GM19025 (cell line): ENCODE measurements around the gene TLCD3B.

ENCODE experiments used
- ATAC-seq: cut with Tn5 transposase; IDR thresholded peaks from one replicate; pipeline ENCODE4 v1.9.1; 2021; ENCODE audit warnings: mild to moderate bottlenecking, low read depth, moderate library complexity; ENCODE audit not compliant: unreplicated experiment

TLCD3B gene

DNA sequence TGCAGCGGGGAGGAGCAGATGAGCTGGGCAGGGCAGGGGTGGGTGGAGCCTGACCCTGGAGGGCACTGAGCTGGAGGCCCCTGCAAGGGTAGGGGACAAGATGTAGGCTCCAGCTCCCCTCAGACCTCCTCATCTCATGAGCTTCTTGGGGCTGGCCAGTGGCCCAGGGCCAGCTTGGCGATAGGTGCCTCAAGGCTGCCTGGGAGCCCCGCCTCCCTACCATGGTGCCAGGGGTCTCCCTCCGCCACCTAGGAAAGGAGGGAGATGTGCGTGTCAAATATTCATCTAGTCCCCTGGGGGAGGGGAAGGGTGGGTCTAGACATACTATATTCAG lies 39.5 kb downstream of the TLCD3B start:
- ATAC-seq: no peak

DNA sequence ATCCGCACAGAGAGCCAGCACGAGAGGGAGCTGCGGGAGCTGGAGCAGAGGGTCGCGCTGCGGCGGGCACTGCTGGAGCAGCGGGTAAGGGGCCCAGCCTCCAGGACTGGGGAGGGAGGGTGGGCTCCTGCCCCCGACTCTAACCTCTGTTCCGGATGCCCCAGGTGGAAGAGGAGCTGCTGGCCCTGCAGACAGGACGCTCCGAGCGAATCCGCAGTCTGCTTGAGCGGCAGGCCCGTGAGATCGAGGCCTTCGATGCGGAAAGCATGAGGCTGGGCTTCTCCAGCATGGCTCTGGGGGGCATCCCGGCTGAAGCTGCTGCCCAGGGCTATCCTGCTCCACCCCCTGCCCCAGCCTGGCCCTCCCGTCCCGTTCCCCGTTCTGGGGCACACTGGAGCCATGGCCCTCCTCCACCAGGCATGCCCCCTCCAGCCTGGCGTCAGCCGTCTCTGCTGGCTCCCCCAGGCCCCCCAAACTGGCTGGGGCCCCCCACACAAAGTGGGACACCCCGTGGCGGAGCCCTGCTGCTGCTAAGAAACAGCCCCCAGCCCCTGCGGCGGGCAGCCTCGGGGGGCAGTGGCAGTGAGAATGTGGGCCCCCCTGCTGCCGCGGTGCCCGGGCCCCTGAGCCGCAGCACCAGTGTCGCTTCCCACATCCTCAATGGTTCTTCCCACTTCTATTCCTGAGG lies 40.0 kb downstream of the TLCD3B start:
- ATAC-seq: no peak

DNA sequence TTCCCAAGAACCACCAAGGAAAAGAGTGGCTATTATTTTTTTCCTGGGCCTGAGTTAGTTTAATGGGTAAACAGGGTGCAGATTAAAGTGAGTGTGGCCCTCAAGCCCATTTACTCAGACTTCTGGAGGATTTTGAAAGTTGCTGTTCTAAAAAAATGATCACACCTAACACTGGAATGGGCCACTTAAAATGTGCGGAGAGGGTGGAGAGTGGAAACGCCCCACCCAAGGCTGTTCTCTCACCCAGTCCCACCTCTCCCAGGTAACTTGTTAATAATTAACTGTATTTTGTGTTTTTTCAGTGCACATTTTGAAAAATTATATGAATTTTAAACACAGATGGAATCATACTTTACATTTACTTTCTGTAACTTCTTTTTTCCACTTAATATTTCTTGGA lies 41.0 kb downstream of the TLCD3B start:
- ATAC-seq: no peak

DNA sequence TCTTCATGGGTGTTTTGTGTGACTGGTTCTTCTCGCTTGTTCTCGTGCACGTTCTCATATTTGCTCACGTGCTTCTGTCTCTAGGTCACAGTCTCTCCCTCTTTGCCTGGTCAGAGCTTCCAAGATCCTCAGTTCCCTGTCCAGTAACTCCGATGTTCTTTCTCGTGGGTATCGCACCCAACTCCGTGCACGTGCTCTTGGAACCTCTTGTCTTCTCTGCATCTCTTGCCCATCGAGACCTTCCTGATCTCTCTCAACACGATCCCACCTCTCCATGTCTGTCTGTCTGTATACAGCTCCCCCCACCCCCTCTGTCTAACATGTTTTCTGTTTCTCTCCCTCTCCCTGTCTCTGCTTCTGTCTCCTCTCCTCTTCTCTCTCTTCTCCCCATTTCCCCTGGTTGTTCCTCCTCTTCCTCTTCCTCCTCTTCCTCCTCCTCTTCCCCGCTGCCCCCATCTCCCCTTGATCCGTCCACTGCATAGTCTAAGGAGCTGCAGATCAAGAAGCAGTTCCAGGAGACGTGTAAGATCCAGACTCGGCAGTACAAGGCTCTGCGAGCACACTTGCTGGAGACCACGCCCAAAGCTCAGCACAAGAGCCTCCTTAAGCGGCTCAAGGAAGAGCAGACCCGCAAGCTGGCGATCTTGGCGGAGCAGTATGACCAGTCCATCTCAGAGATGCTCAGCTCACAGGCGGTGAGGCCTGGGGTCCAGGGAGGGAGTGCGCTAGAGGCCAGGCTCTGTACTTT lies 41.8 kb downstream of the TLCD3B start:
- ATAC-seq: no peak

DNA sequence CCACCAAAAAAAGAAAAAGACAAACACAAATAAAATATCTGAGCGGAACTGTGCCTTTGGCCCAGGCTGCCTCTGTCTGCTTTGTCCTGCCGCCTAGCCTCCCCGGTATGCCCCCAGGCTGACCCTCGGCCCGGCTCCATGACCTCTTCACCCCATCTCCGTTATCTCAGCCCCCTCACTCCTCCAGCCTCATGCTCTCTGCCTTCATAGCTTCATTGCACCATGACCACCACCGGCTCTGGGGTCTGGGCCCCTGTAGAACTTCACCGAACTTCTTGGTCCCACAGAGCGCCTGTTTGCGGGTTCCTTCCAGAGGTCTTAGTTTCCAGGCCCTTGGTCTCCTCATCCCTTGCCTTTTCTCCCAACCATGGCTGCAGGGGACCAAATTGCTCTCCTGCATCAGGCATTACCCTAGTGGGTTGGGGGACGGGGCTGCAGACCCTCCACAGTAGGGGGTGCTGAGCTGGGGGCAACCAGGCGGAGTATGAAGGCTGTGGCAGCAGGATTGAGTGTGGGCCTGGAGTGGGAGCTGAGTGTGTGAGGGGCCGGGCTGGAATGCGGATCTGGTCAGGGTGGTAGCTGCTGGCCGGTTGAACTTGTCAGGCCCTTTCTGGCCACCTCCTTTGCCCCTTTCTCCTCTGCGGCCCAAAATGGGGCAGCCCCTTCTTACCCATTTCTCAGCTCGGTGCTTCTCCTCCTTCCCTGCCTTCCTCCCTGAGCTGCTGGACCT lies 42.6 kb downstream of the TLCD3B start:
- ATAC-seq: no peak

DNA sequence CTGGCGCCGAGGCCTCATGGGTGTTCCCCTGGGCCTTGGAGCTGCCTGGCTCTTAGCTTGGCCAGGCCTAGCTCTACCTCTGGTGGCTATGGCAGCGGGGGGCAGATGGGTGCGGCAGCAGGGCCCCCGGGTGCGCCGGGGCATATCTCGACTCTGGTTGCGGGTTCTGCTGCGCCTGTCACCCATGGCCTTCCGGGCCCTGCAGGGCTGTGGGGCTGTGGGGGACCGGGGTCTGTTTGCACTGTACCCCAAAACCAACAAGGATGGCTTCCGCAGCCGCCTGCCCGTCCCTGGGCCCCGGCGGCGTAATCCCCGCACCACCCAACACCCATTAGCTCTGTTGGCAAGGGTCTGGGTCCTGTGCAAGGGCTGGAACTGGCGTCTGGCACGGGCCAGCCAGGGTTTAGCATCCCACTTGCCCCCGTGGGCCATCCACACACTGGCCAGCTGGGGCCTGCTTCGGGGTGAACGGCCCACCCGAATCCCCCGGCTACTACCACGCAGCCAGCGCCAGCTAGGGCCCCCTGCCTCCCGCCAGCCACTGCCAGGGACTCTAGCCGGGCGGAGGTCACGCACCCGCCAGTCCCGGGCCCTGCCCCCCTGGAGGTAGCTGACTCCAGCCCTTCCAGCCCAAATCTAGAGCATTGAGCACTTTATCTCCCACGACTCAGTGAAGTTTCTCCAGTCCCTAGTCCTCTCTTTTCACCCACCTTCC lies 43.5 kb downstream of the TLCD3B start:
- ATAC-seq: no peak

DNA sequence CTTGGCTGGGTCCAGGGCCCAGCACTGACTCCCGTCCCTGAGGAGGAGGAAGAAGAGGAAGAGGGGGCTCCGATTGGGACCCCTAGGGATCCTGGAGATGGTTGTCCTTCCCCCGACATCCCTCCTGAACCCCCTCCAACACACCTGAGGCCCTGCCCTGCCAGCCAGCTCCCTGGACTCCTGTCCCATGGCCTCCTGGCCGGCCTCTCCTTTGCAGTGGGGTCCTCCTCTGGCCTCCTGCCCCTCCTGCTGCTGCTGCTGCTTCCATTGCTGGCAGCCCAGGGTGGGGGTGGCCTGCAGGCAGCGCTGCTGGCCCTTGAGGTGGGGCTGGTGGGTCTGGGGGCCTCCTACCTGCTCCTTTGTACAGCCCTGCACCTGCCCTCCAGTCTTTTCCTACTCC lies 44.1 kb downstream of the TLCD3B start:
- ATAC-seq: no peak

DNA sequence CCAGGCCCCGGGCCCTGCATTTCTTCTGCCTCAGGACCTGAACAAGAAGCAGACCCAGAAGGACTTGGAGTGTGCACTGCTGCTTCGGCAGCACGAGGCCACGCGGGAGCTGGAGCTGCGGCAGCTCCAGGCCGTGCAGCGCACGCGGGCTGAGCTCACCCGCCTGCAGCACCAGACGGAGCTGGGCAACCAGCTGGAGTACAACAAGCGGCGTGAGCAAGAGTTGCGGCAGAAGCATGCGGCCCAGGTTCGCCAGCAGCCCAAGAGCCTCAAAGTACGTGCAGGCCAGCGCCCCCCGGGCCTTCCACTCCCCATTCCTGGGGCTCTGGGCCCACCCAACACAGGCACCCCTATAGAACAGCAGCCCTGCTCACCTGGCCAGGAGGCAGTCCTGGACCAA lies 44.8 kb downstream of the TLCD3B start:
- ATAC-seq: no peak

DNA sequence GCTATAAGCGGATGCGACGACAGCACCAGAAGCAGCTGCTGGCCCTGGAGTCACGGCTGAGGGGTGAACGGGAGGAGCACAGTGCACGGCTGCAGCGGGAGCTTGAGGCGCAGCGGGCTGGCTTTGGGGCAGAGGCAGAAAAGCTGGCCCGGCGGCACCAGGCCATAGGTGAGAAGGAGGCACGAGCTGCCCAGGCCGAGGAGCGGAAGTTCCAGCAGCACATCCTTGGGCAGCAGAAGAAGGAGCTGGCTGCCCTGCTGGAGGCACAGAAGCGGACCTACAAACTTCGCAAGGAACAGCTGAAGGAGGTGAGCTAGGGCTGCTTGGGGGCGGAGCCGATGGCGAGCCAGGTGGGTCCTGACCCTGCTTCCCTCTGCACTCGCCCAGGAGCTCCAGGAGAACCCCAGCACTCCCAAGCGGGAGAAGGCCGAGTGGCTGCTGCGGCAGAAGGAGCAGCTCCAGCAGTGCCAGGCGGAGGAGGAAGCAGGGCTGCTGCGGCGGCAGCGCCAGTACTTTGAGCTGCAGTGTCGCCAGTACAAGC lies 45.7 kb downstream of the TLCD3B start:
- no peak for ATAC-seq

DNA sequence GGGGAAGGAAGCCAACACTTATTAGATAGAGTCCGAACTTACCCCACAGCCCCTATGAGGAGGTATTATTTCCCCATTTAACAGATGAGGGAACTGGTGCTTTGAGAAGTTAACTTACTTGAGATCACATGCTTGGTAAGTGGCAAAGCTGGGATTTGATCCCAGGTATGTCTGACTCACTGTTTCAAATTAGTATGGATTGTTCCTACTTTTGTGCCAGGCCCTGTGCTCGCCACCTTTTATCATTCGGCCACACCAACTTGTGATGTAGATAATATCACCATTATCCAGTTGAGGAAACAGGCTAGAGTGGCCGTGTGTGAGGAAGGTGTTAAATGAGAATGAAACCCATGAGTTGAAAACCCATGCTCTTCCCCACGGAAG lies 46.3 kb downstream of the TLCD3B start:
- ATAC-seq: no peak

DNA sequence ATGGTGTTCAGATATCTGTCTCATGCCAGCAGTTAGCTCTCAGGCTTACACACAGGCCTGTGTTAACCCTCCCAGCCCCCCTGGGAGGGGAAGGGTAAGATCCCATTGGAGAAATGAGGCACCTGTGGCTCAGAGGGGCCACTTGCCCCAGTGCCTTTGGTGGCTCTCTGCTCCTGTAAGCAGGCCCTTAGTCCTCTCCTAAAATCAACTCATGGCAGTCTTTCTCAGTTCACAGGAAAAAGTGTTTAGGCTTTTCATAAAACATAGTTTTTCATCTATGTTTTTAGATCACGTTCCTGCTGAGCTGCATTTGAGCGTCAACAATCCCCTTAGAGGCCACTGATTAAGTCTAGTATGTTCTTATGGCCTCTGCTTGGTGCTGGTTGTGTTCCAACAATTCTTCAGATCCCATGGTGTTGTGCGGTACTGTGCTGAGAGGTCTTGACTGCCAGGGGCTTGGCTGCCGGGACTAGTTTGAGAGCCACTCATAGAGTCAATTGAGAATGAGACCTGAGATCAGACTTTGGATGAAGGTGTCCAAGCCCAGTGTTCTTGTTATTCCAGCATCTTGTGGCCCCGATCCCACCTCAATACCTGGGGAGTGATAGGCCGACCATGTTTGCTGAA lies 46.8 kb downstream of the TLCD3B start:
- ATAC-seq: no peak

DNA sequence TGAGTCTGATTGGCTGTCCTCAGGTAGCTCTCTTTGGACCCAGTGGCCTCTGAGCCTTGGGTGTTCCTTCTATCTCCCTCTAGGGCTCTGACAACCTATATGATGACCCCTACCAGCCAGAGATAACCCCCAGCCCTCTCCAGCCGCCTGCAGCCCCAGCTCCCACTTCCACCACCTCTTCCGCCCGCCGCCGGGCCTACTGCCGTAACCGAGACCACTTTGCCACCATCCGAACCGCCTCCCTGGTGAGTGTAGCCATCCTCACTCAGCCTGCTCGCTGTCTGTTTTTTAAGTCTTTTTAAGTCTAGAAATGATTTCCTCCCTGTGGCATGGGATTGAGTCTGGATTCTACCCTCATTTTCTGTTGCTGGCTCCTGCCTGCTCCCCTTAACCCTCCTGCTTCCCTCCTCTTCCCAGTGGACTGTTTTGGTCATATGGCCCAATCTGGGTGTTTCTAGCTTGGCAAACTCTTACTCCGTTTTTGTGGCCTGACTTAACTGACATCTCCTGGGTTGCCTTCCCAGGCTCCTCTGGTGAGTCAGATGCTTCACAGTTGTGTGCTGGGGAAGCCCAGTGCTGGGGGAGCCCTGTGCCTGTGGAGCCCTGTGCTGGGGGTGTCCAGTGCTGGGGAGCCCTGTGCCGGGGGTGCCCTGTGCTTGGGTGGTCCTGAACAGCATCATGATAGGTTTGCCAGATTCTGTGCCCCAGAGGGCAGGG lies 47.5 kb downstream of the TLCD3B start:
- ATAC-seq: no peak

DNA sequence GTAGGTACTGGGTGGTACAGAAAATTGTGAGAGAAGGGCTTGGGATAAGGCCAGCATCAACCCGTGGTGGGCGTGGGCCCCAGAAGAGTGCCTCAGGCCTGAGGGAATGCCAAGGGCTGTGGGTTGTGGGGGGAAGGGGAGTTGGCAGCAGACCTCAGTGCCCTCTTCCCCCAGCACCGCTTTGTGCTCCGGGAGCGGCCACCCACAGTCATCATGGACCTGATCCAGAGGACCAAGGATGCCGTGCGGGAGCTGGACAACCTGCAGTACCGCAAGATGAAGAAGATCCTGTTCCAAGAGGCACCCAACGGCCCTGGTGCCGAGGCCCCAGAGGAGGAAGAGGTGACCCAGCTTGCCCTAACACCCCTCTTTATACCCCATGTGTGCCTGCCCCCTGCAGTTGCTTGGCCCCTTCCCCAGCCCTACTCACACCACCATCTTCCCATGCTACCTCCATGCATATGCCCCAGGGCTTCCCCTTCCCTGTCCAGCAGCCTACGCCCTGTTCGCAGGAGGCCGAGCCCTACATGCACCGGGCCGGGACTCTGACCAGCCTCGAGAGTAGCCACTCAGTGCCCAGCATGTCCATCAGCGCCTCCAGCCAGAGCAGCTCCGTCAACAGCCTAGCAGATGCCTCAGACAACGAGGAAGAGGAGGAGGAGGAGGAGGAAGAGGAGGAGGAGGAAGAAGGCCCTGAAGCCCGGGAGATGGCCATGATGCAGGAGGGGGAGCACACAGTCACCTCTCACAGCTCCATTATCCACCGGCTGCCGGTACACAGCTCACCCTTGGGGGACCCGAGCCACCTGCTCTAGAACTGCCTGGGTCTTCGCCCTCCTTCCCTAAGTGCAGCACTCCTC lies 48.3 kb downstream of the TLCD3B start:
- ATAC-seq: no peak

DNA sequence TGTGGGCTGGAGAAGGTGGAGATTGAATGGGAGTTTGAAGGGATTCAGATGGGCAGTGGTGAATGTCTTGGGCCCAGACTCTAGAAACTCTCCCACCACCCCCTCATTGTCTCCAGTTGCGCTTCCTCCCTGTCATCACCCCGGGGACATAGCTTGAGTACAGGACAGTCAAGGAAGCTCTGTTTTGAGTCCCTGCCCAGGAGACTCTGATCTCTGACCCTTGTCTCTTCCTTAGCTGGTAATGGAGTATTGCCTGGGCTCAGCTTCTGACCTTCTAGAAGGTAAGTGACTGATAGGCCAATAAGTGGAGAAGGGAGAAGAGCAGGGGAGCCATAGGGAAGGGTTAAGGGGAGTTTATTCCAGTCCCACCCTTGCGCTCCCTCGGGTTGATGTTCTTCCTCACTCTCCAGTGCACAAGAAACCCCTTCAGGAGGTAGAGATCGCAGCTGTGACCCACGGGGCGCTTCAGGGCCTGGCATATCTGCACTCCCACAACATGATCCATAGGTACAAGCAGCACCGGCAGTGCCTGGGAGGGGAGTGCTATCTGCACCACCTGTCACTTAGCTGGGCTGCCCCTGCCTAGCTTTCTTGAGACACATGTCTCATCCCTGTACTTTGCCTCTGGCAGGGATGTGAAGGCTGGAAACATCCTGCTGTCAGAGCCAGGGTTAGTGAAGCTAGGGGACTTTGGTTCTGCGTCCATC lies 52.4 kb downstream of the TLCD3B start:
- no peak for ATAC-seq

DNA sequence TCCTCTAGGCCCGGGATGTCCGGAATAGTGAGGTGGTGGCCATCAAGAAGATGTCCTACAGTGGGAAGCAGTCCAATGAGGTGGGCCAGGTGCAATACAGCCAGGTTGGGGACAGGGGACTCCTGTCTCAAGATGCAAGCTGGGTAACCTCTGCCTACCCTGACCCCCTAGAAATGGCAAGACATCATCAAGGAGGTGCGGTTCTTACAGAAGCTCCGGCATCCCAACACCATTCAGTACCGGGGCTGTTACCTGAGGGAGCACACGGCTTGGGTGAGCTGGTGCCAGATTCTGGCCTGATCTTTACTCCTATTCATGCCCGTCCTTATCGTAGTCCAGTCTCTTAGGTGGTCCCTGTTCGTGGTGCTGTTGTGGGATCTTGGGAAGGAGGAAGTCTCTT lies 53.0 kb downstream of the TLCD3B start:
- no peak for ATAC-seq

DNA sequence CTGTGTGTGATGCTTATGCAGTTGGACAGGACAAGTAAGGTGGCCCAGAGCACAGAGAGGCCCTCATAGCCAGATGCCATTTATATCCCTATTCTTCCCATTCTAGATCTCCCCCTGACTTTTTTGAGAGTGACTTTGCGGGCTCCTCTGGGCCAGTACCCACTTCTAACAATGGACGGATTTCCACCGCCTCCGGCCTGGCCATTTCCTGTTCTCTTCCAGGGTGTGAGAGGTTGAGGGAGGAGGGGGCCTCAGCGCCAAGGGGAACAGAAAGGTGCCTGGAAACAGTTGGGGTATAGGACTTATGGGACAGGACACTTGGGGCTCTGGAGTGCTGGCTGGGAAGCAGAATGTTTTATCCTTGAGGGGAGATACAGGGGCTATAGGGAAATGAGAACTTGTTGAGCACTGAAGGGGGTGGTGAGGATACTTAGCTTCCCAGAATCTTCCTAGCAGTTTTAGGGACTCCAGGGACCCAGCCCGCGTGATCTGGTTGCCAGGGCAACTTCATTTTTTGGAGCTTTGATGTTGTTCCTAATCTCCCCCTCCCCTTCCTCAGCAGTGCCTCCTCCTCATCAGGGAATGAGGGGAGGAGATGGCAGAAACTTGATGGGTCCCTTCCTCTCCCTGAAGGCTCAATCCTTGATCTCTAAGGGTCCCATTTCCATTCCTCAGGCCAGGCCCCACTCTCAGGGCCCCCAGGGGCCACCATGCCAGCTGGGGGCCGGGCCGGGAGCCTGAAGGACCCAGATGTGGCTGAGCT lies 53.8 kb downstream of the TLCD3B start:
- ATAC-seq: no peak

DNA sequence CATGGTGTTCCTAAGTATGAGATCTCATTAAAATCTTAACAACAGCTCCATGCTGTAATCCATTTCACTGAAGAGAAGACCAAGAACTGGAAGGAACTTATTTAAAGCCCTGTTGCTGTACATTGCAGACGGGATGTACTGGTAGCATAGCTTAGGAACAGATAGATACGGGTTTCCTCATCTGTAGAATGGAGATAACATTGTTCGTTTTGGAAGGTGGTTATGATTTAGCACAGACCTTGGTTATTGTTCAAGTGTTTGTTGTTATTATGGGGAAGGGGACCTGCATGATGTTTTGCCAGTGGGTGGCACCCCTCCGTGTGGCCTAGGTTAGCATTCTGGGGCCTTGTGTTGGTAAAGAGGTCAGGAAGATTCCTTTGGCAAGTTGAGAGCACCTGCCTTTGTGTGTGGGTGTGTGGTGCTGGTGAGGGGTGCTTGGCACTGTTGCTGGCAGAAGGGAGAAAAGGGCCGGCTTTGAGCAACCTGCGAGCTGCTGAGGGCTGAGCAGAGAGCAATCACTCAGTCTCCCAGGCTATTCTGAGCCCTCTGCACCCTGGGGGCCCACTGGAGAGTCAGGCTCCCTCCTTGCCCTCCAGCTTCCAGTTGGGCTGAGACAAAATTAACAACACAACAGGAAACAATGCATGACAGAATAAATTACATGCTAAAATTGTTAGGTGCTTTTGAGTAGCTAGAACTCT lies 55.1 kb downstream of the TLCD3B start:
- ATAC-seq: no peak
